Measurements from ENCODE around the gene SDC4.

The SDC4 gene, protein sequence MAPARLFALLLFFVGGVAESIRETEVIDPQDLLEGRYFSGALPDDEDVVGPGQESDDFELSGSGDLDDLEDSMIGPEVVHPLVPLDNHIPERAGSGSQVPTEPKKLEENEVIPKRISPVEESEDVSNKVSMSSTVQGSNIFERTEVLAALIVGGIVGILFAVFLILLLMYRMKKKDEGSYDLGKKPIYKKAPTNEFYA

DNA sequence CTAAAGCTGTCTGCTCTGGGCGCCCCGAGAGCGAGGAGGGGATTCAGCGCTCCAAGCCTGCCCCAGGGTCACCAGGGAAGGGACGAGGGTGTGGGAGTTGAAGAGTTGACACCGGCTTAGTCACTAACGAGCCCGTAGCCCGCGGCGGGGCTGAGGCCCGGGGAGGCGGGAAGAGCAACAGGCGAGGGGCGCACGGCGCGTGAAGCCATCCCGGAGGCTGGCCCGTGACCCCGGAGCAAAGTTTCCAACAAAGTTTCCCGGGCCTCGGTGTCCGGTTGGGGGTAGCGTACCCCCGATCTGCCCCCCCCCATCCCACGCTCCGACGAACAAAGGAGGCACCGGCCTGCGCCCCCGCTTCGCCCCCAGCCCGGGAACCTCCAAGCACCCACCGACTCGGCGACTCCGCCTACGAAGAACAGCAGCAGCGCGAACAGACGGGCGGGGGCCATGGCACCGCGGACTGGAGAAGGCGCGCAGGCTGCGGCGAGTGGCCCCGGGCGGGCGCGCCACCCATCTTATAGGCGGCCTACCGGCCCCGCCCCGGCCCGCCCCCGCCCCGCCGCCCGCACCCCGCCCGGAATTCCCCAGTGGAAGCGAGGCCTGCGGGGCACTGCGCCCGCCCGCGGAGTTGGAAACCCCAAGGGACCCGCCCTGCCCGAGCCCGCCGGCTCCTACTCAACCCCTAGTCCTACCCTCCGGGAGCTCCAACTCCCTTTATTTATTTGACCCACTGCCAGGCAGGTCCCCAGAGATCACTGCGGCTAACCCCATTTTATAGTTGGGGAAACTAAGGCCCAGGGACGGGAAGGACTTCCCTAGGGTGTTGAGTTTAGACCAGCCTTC lies at the start of gene SDC4:
Gene SDC4, minus strand, starts transcription at position 489 of the 843 bp plus-strand sequence. Its CDS starts 40 bp downstream, at position 449.
- DNase-seq, result peak; percentile 36

DNA sequence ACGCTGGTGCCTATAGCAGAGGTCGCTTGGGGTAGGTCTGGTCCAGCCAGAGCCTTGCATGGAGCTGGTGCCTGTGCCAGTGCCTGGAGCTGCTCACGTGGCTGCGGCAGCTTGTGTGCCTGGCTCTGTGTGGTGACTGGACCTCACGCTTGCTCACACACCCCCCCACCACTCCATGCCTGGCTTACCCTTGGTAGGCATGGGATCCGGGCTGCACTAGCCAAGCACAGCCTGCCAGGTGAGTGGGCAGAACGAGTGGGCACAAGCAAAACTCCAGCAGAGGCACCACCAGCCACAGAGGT lies 46.8 kb upstream of the SDC4 start:
- DNase-seq, result no peak

DNA sequence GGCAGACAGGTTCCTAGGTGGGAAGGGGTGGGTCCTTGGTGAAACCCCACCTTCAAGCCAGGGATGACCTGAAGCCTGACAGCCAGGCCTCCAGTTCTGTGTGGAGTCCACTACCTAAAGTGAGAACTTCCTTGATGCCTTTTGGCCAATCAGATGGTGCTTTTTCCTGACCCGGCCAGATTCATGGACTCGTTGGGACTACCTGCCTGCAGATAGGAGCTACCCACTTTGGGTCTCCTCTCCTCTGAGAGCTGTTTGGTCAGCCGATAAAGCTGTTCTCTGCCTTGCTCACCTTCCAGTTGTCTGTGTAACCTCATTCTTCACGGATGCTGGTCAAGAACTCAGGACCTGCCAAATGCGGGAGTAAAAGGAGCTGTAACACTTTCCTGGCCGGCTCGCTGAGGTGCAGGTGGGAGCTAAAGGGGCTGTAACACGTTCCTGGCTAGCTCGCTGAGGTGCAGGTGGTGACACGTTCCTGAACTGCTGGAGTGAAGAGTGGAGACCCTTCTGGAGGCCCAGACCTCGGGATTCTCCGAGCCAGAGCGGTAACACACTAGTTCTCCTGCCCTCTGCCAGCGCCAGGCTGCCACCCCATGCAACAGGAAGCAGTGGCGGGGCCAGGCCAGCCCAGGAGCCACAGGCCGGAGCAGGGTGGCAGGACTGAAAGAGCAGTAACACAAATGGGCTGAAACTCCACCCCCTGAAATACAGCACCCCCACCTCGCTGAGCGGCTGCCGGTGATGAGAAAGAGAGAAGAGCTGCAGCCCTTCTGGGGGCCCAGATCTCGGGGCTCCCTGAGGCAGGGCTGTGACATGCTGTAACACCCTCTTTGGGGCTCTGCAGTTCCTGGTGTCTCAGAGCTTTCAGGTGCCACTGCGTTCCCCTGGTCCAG lies 46.2 kb upstream of the SDC4 start:
- no peak for DNase-seq

DNA sequence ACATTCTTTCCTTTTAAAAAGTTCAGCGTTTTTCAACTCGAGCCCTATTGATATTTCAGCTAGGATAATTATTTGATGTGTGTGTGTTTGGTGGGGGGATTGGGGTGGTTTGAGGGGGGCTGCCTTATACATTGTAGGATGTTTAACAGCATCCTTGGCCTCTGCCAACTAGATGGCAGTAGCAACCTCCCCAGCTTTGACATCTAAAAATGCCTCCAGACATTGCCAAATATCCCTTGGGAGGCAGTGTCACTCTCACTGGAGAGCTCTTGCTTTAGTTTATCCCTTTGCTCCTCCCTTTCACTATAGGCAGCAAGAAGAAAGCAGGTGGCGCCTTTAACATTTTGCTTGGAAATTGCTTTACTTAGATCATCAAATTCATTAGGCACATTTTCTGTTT lies 44.5 kb upstream of the SDC4 start:
- DNase-seq, result peak; percentile 53

DNA sequence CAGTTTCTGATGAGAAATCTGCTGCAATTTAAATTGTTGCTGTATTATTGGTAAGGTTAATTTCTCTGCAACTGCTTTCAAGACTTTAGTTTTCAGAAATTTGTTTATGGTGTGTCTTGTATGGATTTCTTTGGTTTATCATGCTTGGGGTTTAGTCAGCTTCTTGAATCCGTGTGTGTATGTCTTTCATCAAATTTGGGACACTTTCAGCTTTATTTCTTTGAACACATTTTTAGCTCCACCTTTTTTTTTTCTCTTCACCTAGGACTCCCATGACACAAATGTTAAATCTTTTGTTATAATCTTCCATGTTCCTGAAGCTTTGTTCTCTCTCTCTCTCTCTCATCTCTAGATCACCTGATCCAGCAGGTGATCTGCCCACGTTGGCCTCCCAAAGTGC lies 43.3 kb upstream of the SDC4 start:
- DNase-seq, result no peak

DNA sequence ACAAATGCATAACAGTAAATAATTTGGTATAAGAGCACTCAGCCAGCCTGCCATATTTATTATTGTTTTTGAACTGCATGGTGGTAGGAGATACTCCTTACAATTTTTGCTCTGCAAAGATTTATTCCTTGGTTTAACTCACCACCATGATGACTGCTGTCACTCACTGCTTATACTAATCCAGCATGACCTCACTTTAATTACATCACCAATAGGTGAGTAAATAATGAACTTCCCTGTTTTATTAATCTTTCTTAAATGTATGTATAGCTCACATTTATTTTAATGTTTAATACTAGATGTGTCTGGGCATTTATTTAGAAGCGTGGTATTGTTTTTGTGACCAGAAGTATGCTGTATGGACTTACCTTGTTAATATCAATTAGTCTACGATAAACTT lies 42.7 kb upstream of the SDC4 start:
- no peak for DNase-seq

DNA sequence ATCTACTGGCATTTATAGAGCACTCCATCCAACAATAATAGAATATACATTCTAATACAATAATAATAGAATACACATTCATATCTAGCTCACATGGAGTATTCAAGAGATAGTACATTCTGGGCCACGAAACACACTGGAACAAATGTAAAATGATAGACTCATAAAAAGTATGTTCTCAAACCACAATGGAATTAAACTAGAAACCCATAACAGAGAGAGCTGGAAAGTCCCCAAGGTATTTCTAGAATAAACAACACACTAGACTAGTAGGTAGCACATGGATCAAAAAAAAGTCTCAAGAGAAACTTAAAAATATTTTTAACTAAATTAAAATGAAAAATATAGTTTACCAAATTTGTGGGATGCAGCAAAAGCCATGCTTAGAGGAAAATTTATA lies 39.0 kb upstream of the SDC4 start:
- DNase-seq, result no peak

DNA sequence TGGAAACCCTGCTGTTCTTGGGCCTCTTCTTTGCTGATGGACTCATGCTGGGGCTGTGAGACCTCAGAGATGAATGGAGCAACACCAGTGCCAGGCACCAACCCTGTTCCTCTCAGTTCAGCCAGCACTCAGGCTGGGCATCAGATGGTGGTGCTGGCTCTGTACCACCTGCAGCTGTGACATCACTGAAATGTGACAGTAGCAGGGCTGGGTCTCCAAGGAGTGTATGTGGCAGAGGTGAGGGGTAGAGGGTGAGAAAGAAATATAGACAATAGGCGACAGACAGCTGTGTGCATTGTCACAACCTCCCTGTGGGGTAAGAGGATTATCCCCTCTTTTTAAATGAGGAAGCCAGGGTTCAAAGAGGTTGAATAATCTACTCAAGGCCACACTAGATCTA lies 30.0 kb upstream of the SDC4 start, which contains the start of gene TP53TG5:
Gene TP53TG5, minus strand, starts transcription at position 135 of the 400 bp plus-strand sequence. Its CDS starts 89 bp downstream, at position 46.
- peak; percentile 49 for DNase-seq

DNA sequence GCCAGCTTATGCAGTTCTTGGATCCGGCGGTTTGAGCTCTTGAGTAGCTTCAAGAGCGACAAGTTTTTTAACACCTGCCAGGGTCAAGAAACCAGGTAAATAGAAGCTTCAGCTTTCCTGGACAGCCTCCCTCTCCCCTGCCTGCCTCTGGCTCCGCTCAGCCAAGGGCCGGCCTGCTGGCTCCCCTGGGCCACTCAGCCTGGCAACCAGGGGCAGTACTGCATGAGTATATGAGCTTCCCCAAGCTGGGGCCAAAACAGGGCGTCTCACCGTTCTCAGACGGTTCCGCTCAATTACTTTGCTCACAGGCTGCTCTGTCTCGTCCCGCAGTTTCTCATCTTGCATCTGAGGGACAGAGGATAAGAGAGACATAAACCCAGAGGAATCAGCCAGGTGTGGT lies 29.0 kb upstream of the SDC4 start:
- DNase-seq, result no peak

DNA sequence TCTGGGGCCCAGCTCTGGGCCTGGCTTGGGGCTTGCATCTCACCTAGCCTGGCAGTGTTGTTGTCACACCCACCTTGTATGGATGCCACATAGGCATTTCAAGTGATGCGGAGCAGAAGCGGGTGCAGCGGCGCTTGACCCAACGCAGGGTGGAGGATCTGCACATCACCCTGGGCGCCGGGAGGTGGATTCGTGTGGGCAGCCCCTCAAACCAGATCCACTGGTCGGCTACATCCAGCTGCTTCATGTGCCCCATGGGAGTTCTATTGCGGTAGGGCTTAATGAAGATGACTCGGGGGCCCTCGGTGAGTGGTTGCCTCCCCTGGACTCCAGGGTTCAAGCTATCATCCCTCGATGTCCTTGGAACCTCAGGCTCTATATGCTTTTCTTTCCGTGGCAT lies 26.7 kb upstream of the SDC4 start:
- DNase-seq, result no peak

DNA sequence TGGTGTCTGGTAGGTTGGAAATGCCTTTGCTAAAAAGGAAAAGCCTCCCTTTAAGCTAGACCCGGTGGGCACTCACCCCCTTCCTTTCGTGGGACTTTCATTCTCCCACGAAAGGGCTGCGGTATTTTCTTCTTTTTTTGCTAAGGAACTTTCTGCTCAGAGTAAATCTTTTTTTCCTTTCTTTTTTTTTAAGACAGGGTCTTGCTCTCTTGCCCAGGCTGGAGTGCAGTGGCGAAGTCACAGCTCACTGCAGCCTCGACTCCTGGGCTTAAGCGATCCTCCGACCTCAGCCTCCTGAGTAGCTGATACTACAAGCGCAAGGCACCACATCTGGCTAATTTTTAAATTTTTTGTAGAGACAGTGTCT lies 25.9 kb upstream of the SDC4 start:
- no peak for DNase-seq

DNA sequence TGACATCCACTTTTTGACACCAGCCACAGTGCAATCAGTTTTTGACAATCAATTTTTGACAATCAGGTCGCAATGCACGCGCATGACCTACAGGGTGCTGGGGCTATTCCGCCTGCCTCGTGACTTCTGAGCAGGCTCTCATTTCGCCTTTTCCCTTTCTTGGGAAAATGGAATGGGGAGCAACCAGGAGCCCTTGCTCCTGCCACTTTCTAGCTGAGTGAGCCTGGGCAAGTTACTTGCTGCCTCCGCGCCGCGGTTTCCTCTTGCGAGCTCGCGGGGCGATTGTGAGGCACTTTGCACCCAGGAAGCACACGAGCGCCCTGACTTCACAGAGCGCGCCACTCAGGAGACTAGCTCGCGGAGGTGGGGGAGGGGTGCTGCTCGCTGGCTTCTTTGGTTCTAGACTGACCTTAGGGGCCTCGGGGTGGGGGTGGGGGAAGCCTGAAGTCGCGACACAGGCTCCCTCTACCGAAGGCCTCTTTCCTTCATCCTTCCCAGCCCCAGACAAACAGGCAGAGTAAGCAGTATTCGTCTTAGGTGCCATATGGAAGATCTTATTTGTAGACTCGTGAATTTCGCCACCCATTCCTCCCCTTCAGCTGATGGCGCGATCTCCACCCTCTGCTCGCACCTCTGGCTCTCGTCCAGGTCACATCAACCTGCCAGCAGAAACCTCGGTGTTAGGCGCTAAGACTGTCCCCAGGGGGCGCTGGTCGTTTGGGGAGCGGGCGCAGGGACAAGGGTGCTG lies 25.3 kb upstream of the SDC4 start:
- DNase-seq, result peak; percentile 88

DNA sequence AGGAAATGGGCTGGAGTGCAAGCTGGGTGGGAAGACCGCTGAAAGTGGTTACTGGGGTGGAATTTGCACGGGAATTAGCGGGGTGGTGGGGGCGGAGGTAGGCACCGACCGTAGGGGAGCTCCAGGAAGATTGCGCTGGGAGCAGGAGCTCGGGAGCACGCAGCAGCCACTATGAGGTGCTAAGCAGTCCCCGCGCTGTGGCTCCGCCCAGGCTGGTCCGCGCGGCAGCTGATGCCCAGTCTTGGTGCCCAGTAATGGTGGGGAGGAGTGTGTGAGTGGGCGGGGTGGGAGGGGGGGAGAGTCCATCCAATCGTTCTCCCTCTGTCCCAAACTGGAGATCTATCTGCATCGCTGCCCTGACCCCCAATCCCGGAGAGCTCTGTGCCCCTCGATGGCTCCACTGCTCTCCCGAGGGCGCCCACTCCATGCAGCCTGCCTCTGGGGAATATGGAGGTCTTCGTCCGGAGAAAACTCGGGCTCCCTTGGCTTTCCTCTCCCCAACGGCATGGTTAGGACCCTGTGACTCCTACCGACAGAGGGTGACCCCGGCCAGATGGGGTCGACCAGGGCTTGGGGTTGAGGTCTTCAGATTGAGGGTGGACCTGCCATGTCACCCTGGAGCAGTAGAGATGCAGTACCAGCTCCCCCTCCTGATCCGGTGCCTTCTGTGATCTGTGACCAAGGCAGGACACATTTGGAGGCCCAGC lies 24.6 kb upstream of the SDC4 start:
- peak; percentile 58 for DNase-seq

DNA sequence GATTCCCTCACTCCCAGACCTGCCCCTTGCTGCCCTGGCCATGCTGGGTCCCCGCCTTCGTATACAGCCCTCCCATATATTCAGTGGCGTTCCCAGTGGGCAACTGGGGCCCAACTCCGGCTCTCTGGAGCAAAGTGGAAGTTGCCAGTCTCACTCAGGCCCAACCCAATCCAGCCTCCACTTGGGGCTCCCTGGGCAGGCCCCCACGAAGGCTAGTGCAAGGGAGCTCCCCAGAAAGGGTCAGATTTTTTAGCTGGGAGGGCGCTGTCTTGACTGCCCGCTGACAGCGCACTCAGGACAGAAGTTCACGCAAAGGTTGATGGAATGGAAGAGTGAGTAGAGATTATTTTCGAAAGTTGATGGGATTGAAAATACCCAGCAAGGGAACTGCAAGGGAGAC lies 24.0 kb upstream of the SDC4 start:
- DNase-seq, result no peak

DNA sequence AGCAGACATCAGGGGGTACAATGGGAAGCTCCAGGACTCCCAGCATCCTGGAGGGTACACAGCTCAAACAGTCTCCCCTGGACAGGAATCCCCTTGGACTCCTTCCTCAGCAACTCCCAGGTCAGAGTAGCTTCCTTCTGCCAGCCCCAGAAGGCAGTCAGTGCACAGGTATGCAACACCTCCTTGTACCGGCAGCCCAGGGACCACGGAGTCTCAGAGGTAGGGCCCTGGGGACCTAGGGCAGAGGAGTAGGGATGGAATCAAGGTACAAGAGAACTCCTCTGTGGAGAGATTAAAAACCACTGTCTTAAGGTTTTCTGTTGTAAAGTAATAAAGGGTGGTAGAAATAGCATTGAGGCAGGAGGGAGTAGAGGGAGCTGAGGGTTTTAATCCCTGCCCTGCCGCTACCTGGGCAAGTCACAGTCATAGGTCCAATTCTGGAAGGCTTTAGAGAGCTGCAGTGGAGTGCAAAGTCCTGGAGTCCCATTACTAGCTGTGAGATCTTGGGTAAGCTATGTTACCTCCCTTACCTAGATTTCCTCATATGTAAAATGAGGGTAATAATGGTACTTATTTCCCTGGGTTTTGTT lies 22.4 kb upstream of the SDC4 start:
- DNase-seq, result no peak

DNA sequence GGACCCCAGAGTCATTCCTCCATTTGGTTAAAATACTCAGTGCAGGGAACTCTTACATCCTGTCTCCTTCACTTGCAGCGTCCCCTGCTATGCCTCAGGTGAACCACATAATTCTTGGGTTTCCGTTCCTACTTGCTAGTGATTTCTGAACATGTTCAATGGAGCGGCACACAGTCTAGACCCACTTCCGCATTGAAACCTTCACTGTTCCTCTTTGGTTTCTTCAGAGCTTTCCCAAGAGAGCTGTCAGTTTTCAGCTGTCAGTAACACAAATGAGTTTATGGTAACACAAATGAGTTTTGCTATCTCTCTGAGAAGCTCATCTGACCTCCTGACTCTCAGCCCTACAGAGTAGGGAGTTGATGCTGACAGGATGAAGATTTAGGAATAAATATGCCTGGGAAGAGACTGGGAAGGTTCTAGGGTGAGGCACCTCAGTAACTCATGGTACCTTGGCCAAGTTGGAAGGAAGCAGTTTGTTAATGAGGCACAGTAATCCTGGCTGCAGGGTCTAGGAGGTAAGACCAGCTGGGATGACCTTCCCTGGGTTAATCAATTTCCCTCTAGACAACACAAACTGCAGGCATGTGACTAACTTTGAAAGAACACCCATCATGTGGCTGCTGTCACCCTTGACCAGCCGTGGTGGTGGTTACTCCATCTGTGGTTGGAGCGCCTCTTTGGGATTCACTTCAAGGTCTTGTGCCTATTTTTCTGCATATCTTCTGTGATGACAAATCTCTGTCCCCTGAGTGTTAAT lies 20.2 kb upstream of the SDC4 start:
- no peak for DNase-seq

DNA sequence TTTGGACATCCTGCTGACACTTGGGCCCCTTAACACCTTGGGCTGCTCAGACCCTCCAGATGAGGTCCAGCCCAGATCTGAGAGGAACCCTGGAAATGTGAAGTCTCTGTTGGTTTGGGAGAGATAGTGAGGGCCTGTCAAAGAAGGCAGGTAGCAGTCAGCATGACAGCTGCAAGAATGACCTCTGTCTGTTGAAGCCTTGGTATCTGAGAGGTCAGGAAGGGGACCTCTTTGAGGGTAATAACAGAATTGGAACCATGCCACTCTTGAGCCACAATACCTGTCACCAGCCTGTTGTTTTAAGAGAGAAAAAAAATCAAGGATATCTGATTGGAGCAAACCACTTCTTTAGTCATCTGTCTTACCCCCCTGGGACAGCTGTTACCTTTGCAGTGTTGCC lies 18.9 kb upstream of the SDC4 start:
- no peak for DNase-seq

DNA sequence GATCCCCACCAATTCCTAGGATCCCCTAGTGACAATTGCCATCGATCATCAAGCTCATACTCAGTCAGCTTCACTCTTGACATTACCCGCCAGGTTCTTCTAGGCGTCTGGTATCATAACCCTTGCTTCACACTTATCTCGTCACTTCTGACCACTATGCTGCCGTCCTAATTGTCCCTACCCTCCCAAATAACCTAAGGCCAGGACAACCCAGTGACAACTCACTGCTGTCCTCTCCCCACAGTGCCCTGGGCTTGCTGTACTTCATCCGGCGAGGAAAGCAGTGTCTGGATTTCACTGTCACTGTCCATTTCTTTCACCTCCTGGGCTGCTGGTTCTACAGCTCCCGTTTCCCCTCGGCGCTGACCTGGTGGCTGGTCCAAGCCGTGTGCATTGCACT lies 18.4 kb upstream of the SDC4 start:
- DNase-seq, result no peak

DNA sequence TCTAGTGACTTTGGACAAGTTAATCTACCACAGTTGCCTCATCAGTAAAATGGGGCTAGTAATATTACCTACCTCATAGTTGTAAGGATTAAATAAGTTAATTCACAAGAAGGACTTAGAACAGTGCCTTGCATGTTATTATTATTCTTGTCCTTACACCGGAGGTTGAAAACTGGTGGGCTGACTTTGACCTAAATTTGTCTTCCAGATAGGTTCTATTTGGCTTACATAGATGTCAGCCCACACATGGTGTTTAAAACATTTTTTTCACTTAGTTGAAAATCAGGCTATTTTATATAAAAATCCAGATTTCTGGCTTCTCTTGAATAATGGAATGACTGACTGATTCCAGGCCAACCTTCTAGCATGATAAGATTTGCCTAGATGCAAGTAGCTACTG lies 18.0 kb upstream of the SDC4 start:
- DNase-seq, result no peak

DNA sequence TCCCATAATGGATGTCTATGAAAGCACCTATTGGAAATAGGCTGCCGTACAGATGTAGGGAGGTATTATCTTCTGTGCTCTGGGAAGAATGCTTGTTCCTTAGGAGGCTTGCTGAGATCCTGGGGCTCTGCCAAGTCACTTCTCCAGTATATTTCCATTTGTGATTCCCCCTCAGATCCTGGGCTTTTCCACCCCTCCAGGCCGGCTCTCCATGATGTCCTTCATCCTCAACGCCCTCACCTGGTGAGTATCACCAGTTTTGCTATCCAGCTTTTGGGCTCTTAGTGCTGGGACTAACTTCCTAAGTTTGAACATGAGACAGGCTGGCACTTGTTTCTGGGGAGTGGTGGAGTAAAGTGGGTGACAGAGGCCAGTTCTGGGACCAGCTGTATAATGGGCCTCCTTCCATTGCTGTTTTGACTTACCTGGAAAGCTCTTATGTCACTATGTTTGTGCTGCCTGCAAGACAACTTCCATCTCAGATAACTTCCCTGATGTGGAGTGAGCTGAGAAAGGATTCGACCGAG lies 17.3 kb upstream of the SDC4 start:
- no peak for DNase-seq

All from midbrain (tissue), 1 donor.